Mucosa of rectum (tissue), 2 donors: ENCODE results near the gene HSPB9.
"Not testable (repeated sequence)": the region's sequence is repeated elsewhere in the genome, so short reads cannot be mapped to it uniquely, and the experiment has no call there.

Source experiments
- H3K27ac ChIP-seq, 2 donors: one replicate each; pipeline ENCODE4 v1.7.0; 2013; ENCODE audit warnings: inconsistent platforms in 2 of 2, low read depth in 2 of 2, low read length in 2 of 2
- H3K27me3 ChIP-seq, 2 donors: one replicate each; pipeline ENCODE4 v1.7.0; 2013; ENCODE audit warnings: low read length in 2 of 2; ENCODE audit not compliant: control insufficient read depth in 2 of 2, insufficient read depth in 2 of 2
- H3K36me3 ChIP-seq, 2 donors: one replicate each; pipeline ENCODE4 v1.7.0; 2013; ENCODE audit warnings: low read length in 2 of 2; ENCODE audit not compliant: control insufficient read depth in 2 of 2, insufficient read depth in 2 of 2
- H3K4me1 ChIP-seq, 2 donors: one replicate each; pipeline ENCODE4 v1.7.0; 2013; ENCODE audit warnings: low read length in 2 of 2, mild to moderate bottlenecking in 1 of 2; ENCODE audit not compliant: control insufficient read depth in 2 of 2, insufficient read depth in 2 of 2
- H3K4me3 ChIP-seq, 2 donors: one replicate each; pipeline ENCODE4 v1.7.0; 2013; ENCODE audit warnings: low read length in 2 of 2
- H3K9ac ChIP-seq, 2 donors: one replicate each; pipeline ENCODE4 v1.7.0; 2013; ENCODE audit warnings: low read length in 2 of 2, low read depth in 1 of 2, mild to moderate bottlenecking in 1 of 2
- H3K9me3 ChIP-seq, 2 donors: one replicate each; pipeline ENCODE4 v1.7.0; 2013; ENCODE audit warnings: low read length in 2 of 2; ENCODE audit not compliant: control insufficient read depth in 2 of 2
- donor health status: healthy.
- donor health status: Normal muscosa, but diverticular disease.

Gene HSPB9

GRCh38 chr17:42131981-42132432 lies 9.4 kb downstream of the HSPB9 start:
- peaks cover 34 to 37% of the 10 kb centered on the region in 2 donors for H3K36me3 ChIP-seq
- no peak overlapping the region for H3K9ac ChIP-seq
- peaks cover 42 to 50% of the 10 kb centered on the region in 2 donors for H3K4me1 ChIP-seq

GRCh38 chr17:42132941-42133340 lies 10.3 kb downstream of the HSPB9 start:
- H3K9me3 ChIP-seq, result no peaks in the 10 kb centered on the region
- H3K36me3 ChIP-seq, result peaks cover 27 to 29% of the 10 kb centered on the region in 2 donors
- no peaks in the 10 kb centered on the region for H3K27me3 ChIP-seq
- H3K4me3 ChIP-seq, result peak overlapping the region; percentile 1 to 22
- H3K4me1 ChIP-seq, result peaks cover 42 to 50% of the 10 kb centered on the region in 2 donors
- H3K9ac ChIP-seq, result peak overlapping the region; percentile 29 to 49
- H3K27ac ChIP-seq, result peak overlapping the region; percentile 80 to 95

More at GRCh38 chr17:42131981-42132432, 9.4 kb downstream of the HSPB9 start:
- Histone ChIP-seq H3K9me3 (no peaks in the 10 kb centered on the region), H3K27me3 (no peaks in the 10 kb centered on the region), H3K27ac (peak overlapping the region; percentile 80 to 95), H3K4me3 (no peak overlapping the region)

- Histone ChIP-seq H3K27ac (peak overlapping the region; percentile 80 to 95), H3K4me1 (peaks cover 47 to 50% of the 10 kb centered on the region in 2 donors), H3K36me3 (peaks cover 21 to 22% of the 10 kb centered on the region in 2 donors), H3K4me3 (peak overlapping the region in 1 of 2 donors; percentile 32), H3K27me3 (no peaks in the 10 kb centered on the region), H3K9me3 (no peaks in the 10 kb centered on the region), H3K9ac (peak overlapping the region; percentile 29 to 49)
Measured at GRCh38 chr17:42133461-42134041, 10.9 kb downstream of the HSPB9 start.

GRCh38 chr17:42135151-42135550 lies 12.5 kb downstream of the HSPB9 start:
- peak overlapping the region; percentile 29 to 59 for H3K4me3 ChIP-seq
- no peaks in the 10 kb centered on the region for H3K27me3 ChIP-seq
- peaks cover 5 to 9% of the 10 kb centered on the region in 2 donors for H3K36me3 ChIP-seq
- peak overlapping the region; percentile 60 to 65 for H3K9ac ChIP-seq
- H3K9me3 ChIP-seq, result no peaks in the 10 kb centered on the region
- H3K4me1 ChIP-seq, result peaks cover 47 to 50% of the 10 kb centered on the region in 2 donors
- H3K27ac ChIP-seq, result peak overlapping the region; percentile 91 to 95

- Histone ChIP-seq H3K9me3 (no peaks in the 10 kb centered on the region), H3K27ac (peak overlapping the region; percentile 91 to 95), H3K4me3 (peak overlapping the region; percentile 59 to 81), H3K4me1 (peaks cover 45 to 50% of the 10 kb centered on the region in 2 donors), H3K9ac (peak overlapping the region; percentile 60 to 65), H3K27me3 (no peaks in the 10 kb centered on the region), H3K36me3 (peaks cover 0 to 5% of the 10 kb centered on the region in 2 donors)
Measured at GRCh38 chr17:42135664-42136653, 13.4 kb downstream of the HSPB9 start.

GRCh38 chr17:42136654-42137051 lies 14.0 kb downstream of the HSPB9 start:
- Histone ChIP-seq H3K27ac (peak overlapping the region; percentile 91 to 95), H3K27me3 (no peaks in the 10 kb centered on the region), H3K4me3 (peak overlapping the region; percentile 59 to 81), H3K36me3 (peaks cover 5 to 12% of the 10 kb centered on the region in 2 donors), H3K9ac (peak overlapping the region; percentile 60 to 65), H3K9me3 (no peaks in the 10 kb centered on the region), H3K4me1 (peaks cover 45 to 50% of the 10 kb centered on the region in 2 donors)

- no peak overlapping the region for H3K4me3 ChIP-seq
- H3K9me3 ChIP-seq, result no peaks in the 10 kb centered on the region
- H3K27me3 ChIP-seq, result no peaks in the 10 kb centered on the region
- H3K9ac ChIP-seq, result no peak overlapping the region
- H3K36me3 ChIP-seq, result peaks cover 9 to 23% of the 10 kb centered on the region in 2 donors
- peak overlapping the region in 1 of 2 donors; percentile 38 for H3K27ac ChIP-seq
- peaks cover 27 to 29% of the 10 kb centered on the region in 2 donors for H3K4me1 ChIP-seq
Measured at GRCh38 chr17:42138749-42139492, 16.3 kb downstream of the HSPB9 start.

GRCh38 chr17:42140690-42141089 lies 18.1 kb downstream of the HSPB9 start:
- not testable (repeated sequence) for H3K9ac ChIP-seq, H3K4me3 ChIP-seq, H3K27me3 ChIP-seq, H3K9me3 ChIP-seq, H3K27ac ChIP-seq
- Histone ChIP-seq H3K36me3 (peaks cover 13 to 28% of the 10 kb centered on the region in 2 donors), H3K4me1 (peaks cover 12% of the 10 kb centered on the region in 2 donors)

GRCh38 chr17:42141382-42141781 lies 18.8 kb downstream of the HSPB9 start:
- Histone ChIP-seq H3K36me3 (peaks cover 13 to 28% of the 10 kb centered on the region in 2 donors), H3K9ac (no peak overlapping the region), H3K27ac (no peak overlapping the region)

More at GRCh38 chr17:42141382-42141781, 18.8 kb downstream of the HSPB9 start:
- Histone ChIP-seq H3K27me3 (no peaks in the 10 kb centered on the region), H3K9me3 (no peaks in the 10 kb centered on the region), H3K4me3 (no peak overlapping the region), H3K4me1 (peaks cover 6 to 8% of the 10 kb centered on the region in 2 donors)
